Amniotic epithelial cell (primary cell): ENCODE measurements around the gene PTTG2.

Experiments used
- DNase-seq: peaks from one replicate; pipeline ENCODE4 v3.0.0-alpha.2; 2010; ENCODE audit warnings: low read depth

Gene PTTG2

DNA sequence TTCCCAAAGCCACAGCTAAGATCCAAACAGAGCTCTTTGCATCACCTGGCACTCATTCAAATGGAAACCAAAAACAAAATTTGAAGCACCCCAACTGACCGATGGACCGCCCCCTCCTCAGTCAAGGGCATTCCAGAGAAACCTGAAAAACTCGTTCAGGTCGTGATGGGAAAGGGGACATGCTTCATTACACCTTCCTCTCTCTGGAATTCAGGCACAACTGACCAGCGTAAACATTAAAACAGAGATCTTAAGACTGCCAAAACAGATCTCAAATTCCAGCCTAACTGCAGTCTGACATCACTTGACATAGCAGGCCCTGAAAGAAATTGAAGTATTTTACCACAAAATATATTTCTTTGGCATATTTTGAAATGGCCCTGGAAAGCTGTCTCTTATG lies 28.5 kb downstream of the PTTG2 start:
- no peak for DNase-seq

- DNase-seq, result no peak
Observed at GRCh38 chr4:37989398-37990260, 29.4 kb downstream of the PTTG2 start.

- DNase-seq, result peak; percentile 76
Observed at GRCh38 chr4:37990731-37991245, 30.6 kb downstream of the PTTG2 start.

GRCh38 chr4:37991623-37992410 lies 31.6 kb downstream of the PTTG2 start:
- no peak for DNase-seq

- peak; percentile 47 for DNase-seq
Observed at GRCh38 chr4:37993806-37994205, 33.6 kb downstream of the PTTG2 start.

GRCh38 chr4:37994569-37994968 lies 34.4 kb downstream of the PTTG2 start:
- no peak for DNase-seq

GRCh38 chr4:37995299-37995821 lies 35.2 kb downstream of the PTTG2 start:
- no peak for DNase-seq

- DNase-seq, result no peak
Observed at GRCh38 chr4:37995981-37996775, 36.0 kb downstream of the PTTG2 start.

GRCh38 chr4:37998226-37998625 lies 38.0 kb downstream of the PTTG2 start:
- no peak for DNase-seq

GRCh38 chr4:37999000-37999716 lies 39.0 kb downstream of the PTTG2 start:
- DNase-seq, result no peak

DNA sequence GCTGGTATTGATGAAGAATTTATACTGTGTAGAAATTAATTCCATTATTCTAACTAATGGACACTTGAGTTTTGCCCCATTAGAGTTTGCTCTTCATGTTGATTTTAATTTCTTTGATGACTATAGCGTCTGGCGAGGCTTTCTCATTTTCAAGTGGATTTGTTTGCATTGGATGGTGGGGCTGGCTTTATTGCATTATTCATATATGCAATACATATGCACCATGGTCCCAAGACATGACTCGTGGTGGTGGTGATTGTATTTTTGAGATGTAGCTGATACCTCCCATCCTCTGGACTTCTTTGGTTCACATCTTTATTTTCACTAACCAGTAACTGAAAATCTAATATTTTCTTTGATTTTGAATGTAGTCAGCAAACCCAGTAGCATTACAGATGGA lies 39.8 kb downstream of the PTTG2 start:
- no peak for DNase-seq

DNA sequence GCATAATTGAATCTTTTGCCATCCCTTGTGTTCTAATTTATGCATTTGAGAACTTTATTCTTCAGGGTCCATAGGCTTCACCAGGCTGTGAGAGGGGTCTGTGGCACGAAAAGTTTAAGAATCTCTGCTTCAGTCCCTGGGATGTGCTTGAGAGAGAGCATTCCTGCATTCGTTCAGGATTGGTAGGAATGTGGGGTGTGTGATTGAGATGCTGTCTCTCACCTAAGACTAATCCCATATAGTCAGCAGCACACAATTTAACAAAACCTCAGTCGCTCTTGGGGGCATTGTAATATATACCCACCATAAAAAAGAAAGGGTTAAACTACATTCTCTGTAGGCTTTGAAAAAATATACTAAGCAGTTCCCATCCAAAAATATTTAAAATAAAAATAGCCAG lies 41.7 kb downstream of the PTTG2 start:
- DNase-seq, result no peak

- DNase-seq, result peak; percentile 53
Observed at GRCh38 chr4:38002451-38003071, 42.4 kb downstream of the PTTG2 start.

GRCh38 chr4:38003102-38003501 lies 42.9 kb downstream of the PTTG2 start:
- DNase-seq, result no peak

DNA sequence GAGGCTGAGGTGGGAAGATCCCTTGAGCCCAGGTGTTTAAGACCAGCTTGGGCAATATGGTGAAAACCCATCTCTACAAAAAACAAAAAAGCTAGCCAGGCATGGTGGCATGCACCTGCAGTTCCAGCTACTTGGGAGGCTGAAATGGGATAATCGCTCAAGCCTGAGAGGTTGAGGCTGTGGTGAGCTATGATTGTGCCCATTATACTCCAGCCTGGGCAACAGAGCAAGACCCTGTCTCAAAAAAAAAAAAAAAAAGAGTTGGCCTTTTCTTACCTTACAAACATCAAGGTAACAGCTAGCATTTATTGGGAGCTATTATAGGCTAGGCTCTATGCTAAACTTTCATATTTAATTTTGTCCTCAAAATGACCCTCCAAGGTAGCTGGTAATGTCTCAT lies 43.4 kb downstream of the PTTG2 start:
- no peak for DNase-seq

DNA sequence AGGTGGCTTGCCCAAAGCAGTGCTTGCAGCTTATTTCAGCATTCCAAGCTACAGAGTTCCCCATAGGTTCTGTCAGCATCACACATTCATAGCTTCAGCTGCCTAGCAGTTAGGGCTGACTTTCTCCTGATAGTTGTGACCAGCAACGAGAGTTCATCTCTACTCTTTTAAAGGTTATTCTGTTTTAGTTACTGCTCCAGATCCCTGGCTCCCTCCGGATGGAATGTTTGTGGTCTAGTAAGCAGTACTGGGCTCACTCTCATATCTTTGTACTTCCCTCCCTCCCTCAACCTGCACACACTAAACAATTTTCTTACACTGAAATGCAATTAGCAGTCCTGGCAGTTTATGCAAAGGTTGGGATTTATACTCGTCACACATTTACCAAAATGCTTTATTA lies 43.9 kb downstream of the PTTG2 start:
- peak; percentile 73 for DNase-seq

GRCh38 chr4:38004887-38005286 lies 44.7 kb downstream of the PTTG2 start:
- DNase-seq, result peak; percentile 37

DNA sequence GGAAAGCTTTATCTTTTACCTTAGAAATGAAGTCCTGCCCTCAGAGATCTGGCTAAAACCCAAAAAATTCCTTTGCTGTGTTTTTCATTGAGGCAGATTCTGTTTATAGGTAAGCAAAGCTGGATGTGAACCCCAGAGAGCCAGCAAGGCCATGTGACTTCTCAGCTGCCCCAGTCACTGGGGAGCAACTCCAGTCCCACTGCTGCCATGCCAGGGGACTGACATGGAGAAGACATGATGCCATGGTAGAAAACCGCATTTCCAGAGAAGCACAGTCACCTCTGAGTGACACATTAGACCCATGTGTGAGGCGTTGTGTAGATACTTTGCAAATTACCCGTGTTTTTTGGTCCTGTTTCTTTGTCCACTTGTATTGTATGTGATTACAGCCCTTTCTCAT lies 45.4 kb downstream of the PTTG2 start:
- no peak for DNase-seq

DNA sequence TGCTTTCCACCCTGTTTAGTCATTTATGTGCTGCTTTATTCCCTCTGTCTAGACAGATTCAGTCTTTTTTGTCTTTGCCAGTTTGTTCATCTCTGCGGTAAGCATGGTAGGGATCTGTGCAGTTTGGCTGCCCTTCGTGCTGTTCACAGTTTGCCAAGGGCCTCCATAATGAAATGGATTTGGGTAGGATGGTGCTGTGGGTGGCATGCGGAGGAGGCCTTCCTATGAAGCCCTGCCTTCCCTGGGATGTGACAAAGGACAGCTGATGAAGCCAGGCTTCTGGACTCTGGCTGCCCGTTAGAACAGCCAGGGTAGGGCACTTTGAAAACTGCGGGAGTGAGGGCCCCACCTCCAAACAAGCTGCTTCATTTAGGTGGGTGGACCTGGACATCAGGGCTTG lies 47.4 kb downstream of the PTTG2 start:
- DNase-seq, result no peak

- DNase-seq, result no peak
Observed at GRCh38 chr4:38008571-38009021, 48.4 kb downstream of the PTTG2 start.

- DNase-seq, result no peak
Observed at GRCh38 chr4:38009421-38009820, 49.2 kb downstream of the PTTG2 start.
